Neutrophil (primary cell): ENCODE data around the gene DTHD1.

ENCODE experiments used
- H3K27ac ChIP-seq: fragments of 200-600 bp; sonication (generic); 2 replicates; pipeline ENCODE4 v1.5.1; 2016; ENCODE audit warnings: mild to moderate bottlenecking, moderate library complexity
- H3K27me3 ChIP-seq: fragments of 200-600 bp; sonication (generic); 2 replicates; pipeline ENCODE4 v1.6.0; 2016; ENCODE audit warnings: mild to moderate bottlenecking
- H3K36me3 ChIP-seq: fragments of 200-600 bp; sonication (generic); 2 replicates; pipeline ENCODE4 v1.5.1; 2017
- H3K4me1 ChIP-seq, 2 experiments: fragments of 200-600 bp in 1 of 2; sonication (generic) in 1 of 2; 1 replicate in 1 of 2; 2 replicates in 1 of 2; pipeline versions ENCODE4 v1.5.1 to v1.6.1; 2013 to 2016; ENCODE audit warnings: low read depth in 1 of 2, low read length in 1 of 2, mild to moderate bottlenecking in 1 of 2, moderate library complexity in 1 of 2; ENCODE audit not compliant: control insufficient read depth in 1 of 2, insufficient read depth in 1 of 2
- H3K4me3 ChIP-seq, 2 experiments: fragments of 200-600 bp in 1 of 2; sonication (generic) in 1 of 2; 1 replicate in 1 of 2; 2 replicates in 1 of 2; pipeline ENCODE4 v1.5.1; 2013 to 2016; ENCODE audit warnings: low read depth in 1 of 2, low read length in 1 of 2, mild to moderate bottlenecking in 1 of 2, moderate library complexity in 1 of 2
- H3K9me3 ChIP-seq: fragments of 200-600 bp; sonication (generic); 2 replicates; pipeline ENCODE4 v1.5.1; 2016
- CTCF ChIP-seq: fragments of 200-600 bp; sonication (generic); IDR thresholded peaks from 2 replicates; pipeline ENCODE4 v1.5.1; 2016; ENCODE audit warnings: antibody characterized with exemption

DTHD1 gene

DNA sequence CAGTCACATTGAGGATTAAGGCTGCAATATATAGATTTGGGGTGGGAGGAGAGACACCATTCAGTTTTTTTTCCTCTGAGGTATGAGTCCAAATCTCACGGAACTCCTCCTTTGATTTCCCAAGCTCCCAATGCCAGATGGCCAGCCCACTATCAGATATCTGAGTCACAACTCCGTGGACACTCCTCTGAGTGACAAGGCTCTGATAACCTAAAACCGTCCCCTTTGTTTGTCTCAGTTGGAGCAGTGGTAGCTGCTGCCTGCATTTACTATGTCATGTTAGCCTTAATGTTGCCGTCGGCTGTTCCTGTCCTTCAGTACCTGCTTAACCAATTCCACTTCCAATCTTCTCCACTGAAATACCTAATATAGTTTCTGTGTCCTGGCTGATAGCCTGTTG, 107.3 kb downstream of the DTHD1 start:
- TF ChIP-seq CTCF: no peak

GRCh38 chr4:36391411-36391810, 110.0 kb downstream of the DTHD1 start:
- Histone ChIP-seq H3K27me3 (no peaks in the 10 kb centered on the region), H3K36me3 (no peaks in the 10 kb centered on the region), H3K9me3 (no peaks in the 10 kb centered on the region), H3K4me1 (peaks cover 5% of the 10 kb centered on the region in 2 experiments), H3K27ac (no peak overlapping the region), H3K4me3 (no peak overlapping the region)
- TF ChIP-seq CTCF: no peak

More for the DNA sequence above, 107.3 kb downstream of the DTHD1 start:
- Histone ChIP-seq H3K36me3 (no peaks in the 10 kb centered on the region), H3K27me3 (no peaks in the 10 kb centered on the region), H3K27ac (no peak overlapping the region), H3K9me3 (no peaks in the 10 kb centered on the region), H3K4me3 (no peak overlapping the region), H3K4me1 (peaks cover 15 to 17% of the 10 kb centered on the region in 2 experiments)

DNA sequence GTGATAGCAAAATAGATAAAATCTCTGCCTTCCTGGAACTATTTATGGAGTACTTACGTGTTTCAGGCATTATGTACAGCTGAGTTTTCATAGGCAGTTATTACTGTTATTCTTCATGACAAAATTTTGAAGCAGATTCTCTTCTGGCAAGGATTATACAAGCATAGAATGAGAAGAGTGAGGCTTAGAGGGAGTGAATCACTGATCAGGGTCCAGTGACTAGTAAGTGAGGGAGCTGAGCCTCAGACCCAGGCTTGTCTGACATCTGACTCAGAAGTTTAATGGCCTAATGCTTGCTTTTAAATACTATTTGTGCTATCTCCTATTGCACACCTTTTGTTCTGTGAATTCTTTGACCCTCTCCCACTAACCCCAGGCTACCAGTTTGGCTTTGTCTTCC, 110.6 kb downstream of the DTHD1 start:
- H3K9me3 ChIP-seq: no peaks in the 10 kb centered on the region
- no peaks in the 10 kb centered on the region for H3K4me1 ChIP-seq
- H3K4me3 ChIP-seq: no peak overlapping the region
- no peak overlapping the region for H3K27ac ChIP-seq
- TF ChIP-seq CTCF: no peak
- H3K27me3 ChIP-seq: no peaks in the 10 kb centered on the region
- no peaks in the 10 kb centered on the region for H3K36me3 ChIP-seq

- Histone ChIP-seq H3K36me3 (no peaks in the 10 kb centered on the region), H3K4me3 (no peak overlapping the region), H3K4me1 (no peaks in the 10 kb centered on the region), H3K9me3 (no peaks in the 10 kb centered on the region), H3K27me3 (no peaks in the 10 kb centered on the region), H3K27ac (no peak overlapping the region)
- TF ChIP-seq CTCF: no peak
These were observed 111.5 kb downstream of the DTHD1 start for GRCh38 chr4:36392916-36393315.
